OCI-LY7 (cell line): ENCODE data around the gene BAAT. TPM values are rescaled to one million over a fixed set of nuclear protein-coding genes. Genes with fewer than 3 reads are reported as not detected.

Experiments used
- BruUV-seq: library from RNA; stranded (reverse); fragments of 400-500 nt; replicated peaks from 2 replicates; lab custom pipeline; 2021; lab: Mats Ljungman, UMichigan
- CTCF ChIA-PET: fragments of 300-600 bp; sonication (Branson Sonifier 250); formaldehyde crosslinking; loops from one replicate; lab custom pipeline; 2022; ENCODE audit warnings: antibody characterized with exemption; ENCODE audit not compliant: unreplicated experiment; lab: Charles Lee
- POLR2A ChIA-PET: fragments of 300-600 bp; sonication (Branson Sonifier 250); formaldehyde crosslinking; loops from one replicate; lab custom pipeline; 2022; ENCODE audit warnings: antibody characterized with exemption; lab: Charles Lee
- DNase-seq: peaks from one replicate; pipeline ENCODE4 v3.0.0-alpha.2; 2015; ENCODE audit warnings: low spot score
- H2AFZ ChIP-seq: fragments of 200-600 bp; sonication (generic), shearing (Covaris generic); 2 replicates; pipeline ENCODE4 v1.6.1; 2014; ENCODE audit warnings: mild to moderate bottlenecking, antibody characterized with exemption, low read length, moderate library complexity
- H3K27ac ChIP-seq: fragments of 200-600 bp; sonication (generic); 2 replicates; pipeline ENCODE4 v1.5.1; 2014; ENCODE audit warnings: mixed run types, low read depth, mild to moderate bottlenecking, moderate library complexity, low read length, inconsistent platforms; ENCODE audit not compliant: poor library complexity, severe bottlenecking
- H3K36me3 ChIP-seq: fragments of 200-600 bp; sonication (generic); 2 replicates; pipeline ENCODE4 v1.6.1; 2014; ENCODE audit warnings: mild to moderate bottlenecking, antibody characterized with exemption, low read length, moderate library complexity, mixed read lengths; ENCODE audit not compliant: insufficient read depth
- H3K4me1 ChIP-seq: fragments of 200-600 bp; sonication (generic); 2 replicates; pipeline ENCODE4 v1.5.1; 2014; ENCODE audit warnings: mild to moderate bottlenecking, low read length; ENCODE audit not compliant: insufficient read depth, poor library complexity, severe bottlenecking
- H3K4me2 ChIP-seq: fragments of 200-600 bp; sonication (generic); 2 replicates; pipeline ENCODE4 v1.6.1; 2014; ENCODE audit warnings: mild to moderate bottlenecking, low read length
- H3K4me3 ChIP-seq: fragments of 200-600 bp; sonication (generic); 2 replicates; pipeline ENCODE4 v1.5.1; 2014; ENCODE audit warnings: mild to moderate bottlenecking, low read depth, low read length; ENCODE audit not compliant: poor library complexity, severe bottlenecking
- H3K79me2 ChIP-seq: fragments of 200-600 bp; sonication (generic); 2 replicates; pipeline ENCODE4 v1.6.1; 2016; ENCODE audit warnings: low read depth, mild to moderate bottlenecking, low read length, moderate library complexity, mixed read lengths; ENCODE audit not compliant: insufficient read depth
- H3K9me2 ChIP-seq: fragments of 200-600 bp; sonication (generic); 2 replicates; pipeline ENCODE4 v1.6.1; 2016; ENCODE audit warnings: mild to moderate bottlenecking, low read length, mixed read lengths; ENCODE audit not compliant: insufficient read depth
- H3K9me3 ChIP-seq: fragments of 200-600 bp; sonication (generic); 2 replicates; pipeline ENCODE4 v1.6.1; 2014; ENCODE audit warnings: mild to moderate bottlenecking, mixed run types, low read length, mixed read lengths
- H4K20me1 ChIP-seq: fragments of 200-600 bp; sonication (generic); 2 replicates; pipeline ENCODE4 v1.6.1; 2014; ENCODE audit warnings: mild to moderate bottlenecking, antibody characterized with exemption, low read length, moderate library complexity, mixed read lengths; ENCODE audit not compliant: insufficient read depth
- CTCF ChIP-seq: fragments of 200-600 bp; sonication (generic); conservative IDR thresholded peaks from 2 replicates; pipeline ENCODE4 v1.5.1; 2014; ENCODE audit warnings: mild to moderate bottlenecking, antibody characterized with exemption, low read length, moderate library complexity, mixed read lengths
- EZH2phosphoT487 ChIP-seq: fragments of 200-600 bp; sonication (generic); IDR thresholded peaks from 2 replicates; pipeline ENCODE4 v1.6.1; 2018; ENCODE audit warnings: low read depth, borderline replicate concordance, mild to moderate bottlenecking, mixed run types, antibody characterized with exemption, low read length, moderate library complexity, mixed read lengths
- intact Hi-C: fragments of 100-400 bp; cut with micrococcal nuclease; formaldehyde crosslinking; loops from one replicate; pipeline ENCODE4 v1.10.0; 2022; ENCODE audit not compliant: unreplicated experiment
- total RNA-seq, 2 experiments: library from RNA; depleted of rRNA in 1 of 2; stranded (reverse); fragments of >200 nt in 1 of 2; shearing (Covaris generic) in 1 of 2; gene quantifications; 2 replicates each; pipeline ENCODE4 v1.2.3, GENCODE V29; 2014 to 2022

The BAAT gene
- total RNA-seq, 2 experiments from 2014 or later: 0.13 TPM; not detected in 1

GRCh38 chr9:101369884-101370531, 14.8 kb downstream of the BAAT start:
- DNase-seq: no peak
- Histone ChIP-seq H3K4me3 (no peak overlapping the region), H3K36me3 (no peaks in the 10 kb centered on the region), H3K9me3 (no peaks in the 10 kb centered on the region), H4K20me1 (no peaks in the 10 kb centered on the region), H3K79me2 (no peaks in the 10 kb centered on the region), H3K4me1 (no peaks in the 10 kb centered on the region), H3K9me2 (no peaks in the 10 kb centered on the region), H3K4me2 (no peak overlapping the region), H3K27ac (no peak overlapping the region), H2AFZ (no peak overlapping the region)
- BruUV-seq: no TSS peak
- intact Hi-C loops: no loop called here
- TF ChIP-seq CTCF (no peak), EZH2phosphoT487 (no peak)
- CTCF ChIA-PET: no interaction called here
- POLR2A ChIA-PET: interaction anchor here (0.7 kb wide), 2 partner anchors 19 to 668 kb away, joined by 3 read pairs; no protein-coding TSS in a partner anchor

GRCh38 chr9:101369286-101369685, 15.5 kb downstream of the BAAT start:
- Histone ChIP-seq H3K27ac (no peak overlapping the region), H3K9me2 (no peaks in the 10 kb centered on the region), H3K4me3 (no peak overlapping the region), H2AFZ (no peak overlapping the region), H3K9me3 (no peaks in the 10 kb centered on the region), H3K79me2 (no peaks in the 10 kb centered on the region), H4K20me1 (no peaks in the 10 kb centered on the region), H3K4me1 (no peaks in the 10 kb centered on the region), H3K4me2 (no peak overlapping the region), H3K36me3 (no peaks in the 10 kb centered on the region)
- no peak for TF ChIP-seq EZH2phosphoT487
- ChIA-PET CTCF (no interaction called here), POLR2A (interaction anchor here (0.6 to 1.2 kb wide), 2 partner anchors 11 to 119 kb away, joined by 3 read pairs; no protein-coding TSS in a partner anchor)
- intact Hi-C loops: no loop called here
- no peak for DNase-seq
- BruUV-seq: no TSS peak

GRCh38 chr9:101367323-101367722, 17.5 kb downstream of the BAAT start:
- Histone ChIP-seq H3K27ac (no peak overlapping the region), H3K79me2 (no peaks in the 10 kb centered on the region), H3K9me2 (no peaks in the 10 kb centered on the region), H3K9me3 (no peaks in the 10 kb centered on the region), H2AFZ (no peak overlapping the region), H4K20me1 (no peaks in the 10 kb centered on the region), H3K4me3 (no peak overlapping the region), H3K4me2 (no peak overlapping the region), H3K36me3 (no peaks in the 10 kb centered on the region), H3K4me1 (no peaks in the 10 kb centered on the region)
- intact Hi-C loops: no loop called here
- TF ChIP-seq CTCF (no peak), EZH2phosphoT487 (no peak)
- no TSS peak for BruUV-seq
- no peak for DNase-seq
- CTCF ChIA-PET: no interaction called here
- POLR2A ChIA-PET: no interaction called here
